Measurements from ENCODE around the gene OR2L5. TPM values are rescaled to one million over a fixed set of nuclear protein-coding genes. Genes with fewer than 3 reads are reported as not detected.

OR2L5 gene
- total and polyA plus RNA-seq, 4 donors = 0.09 TPM; not detected in 3

DNA sequence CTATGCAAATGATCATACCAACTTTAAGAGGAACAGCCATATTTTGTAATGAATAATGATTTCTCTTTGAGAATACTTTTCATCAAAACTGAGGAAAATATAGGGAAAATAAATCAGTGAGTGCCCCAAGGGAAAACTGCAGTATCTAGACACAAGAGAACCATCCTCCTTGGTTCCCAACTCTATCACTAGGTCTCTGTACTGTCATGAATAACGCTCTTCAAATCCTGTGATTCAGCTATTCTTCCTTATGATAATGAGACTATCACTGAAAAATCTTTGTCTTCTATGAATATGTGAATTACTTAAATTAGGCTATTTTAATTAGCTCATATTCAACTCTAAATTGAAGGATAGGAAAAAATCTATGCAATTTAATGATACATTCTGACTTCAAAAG lies 2.3 kb downstream of the OR2L5 start (continued):
- TF ChIP-seq GABPA (IDR thresholded peaks at IDR 0.05 in 1 of 2, conservative IDR thresholded peaks at IDR 0.05 in 1 of 2) = no peak

DNA sequence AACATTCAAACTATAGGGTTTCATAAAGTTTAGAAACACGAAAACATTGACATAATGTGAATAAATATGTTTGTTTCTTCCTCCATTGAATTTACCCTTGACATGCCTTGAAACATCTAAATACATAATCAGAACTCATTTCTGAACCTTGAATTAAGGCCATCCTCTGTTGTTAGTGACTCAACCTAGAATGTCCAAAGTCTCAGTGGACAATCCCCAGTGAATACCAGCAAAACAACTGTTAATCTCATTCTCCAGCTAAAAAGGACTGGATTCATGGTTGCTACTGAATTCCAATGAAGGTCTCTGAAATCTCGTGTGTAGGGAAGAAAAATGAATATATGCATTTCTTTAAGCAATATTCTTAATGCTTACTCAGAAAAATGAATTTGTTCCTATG lies 16.3 kb downstream of the OR2L5 start, which contains the start of gene OR2L2:
TSS of gene OR2L2 (plus strand) at position 301 of the 400 bp plus-strand sequence. CDS start 8,198 bp downstream, outside the sequence.
- WGBS = 17% methylated on average over 2 of the region's 2 CpGs
- no peak for TF ChIP-seq FOXA1 (IDR thresholded peaks at IDR 0.05)
- TF ChIP-seq, protein P1, sequence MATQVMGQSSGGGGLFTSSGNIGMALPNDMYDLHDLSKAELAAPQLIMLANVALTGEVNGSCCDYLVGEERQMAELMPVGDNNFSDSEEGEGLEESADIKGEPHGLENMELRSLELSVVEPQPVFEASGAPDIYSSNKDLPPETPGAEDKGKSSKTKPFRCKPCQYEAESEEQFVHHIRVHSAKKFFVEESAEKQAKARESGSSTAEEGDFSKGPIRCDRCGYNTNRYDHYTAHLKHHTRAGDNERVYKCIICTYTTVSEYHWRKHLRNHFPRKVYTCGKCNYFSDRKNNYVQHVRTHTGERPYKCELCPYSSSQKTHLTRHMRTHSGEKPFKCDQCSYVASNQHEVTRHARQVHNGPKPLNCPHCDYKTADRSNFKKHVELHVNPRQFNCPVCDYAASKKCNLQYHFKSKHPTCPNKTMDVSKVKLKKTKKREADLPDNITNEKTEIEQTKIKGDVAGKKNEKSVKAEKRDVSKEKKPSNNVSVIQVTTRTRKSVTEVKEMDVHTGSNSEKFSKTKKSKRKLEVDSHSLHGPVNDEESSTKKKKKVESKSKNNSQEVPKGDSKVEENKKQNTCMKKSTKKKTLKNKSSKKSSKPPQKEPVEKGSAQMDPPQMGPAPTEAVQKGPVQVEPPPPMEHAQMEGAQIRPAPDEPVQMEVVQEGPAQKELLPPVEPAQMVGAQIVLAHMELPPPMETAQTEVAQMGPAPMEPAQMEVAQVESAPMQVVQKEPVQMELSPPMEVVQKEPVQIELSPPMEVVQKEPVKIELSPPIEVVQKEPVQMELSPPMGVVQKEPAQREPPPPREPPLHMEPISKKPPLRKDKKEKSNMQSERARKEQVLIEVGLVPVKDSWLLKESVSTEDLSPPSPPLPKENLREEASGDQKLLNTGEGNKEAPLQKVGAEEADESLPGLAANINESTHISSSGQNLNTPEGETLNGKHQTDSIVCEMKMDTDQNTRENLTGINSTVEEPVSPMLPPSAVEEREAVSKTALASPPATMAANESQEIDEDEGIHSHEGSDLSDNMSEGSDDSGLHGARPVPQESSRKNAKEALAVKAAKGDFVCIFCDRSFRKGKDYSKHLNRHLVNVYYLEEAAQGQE (IDR thresholded peaks at IDR 0.05) = no peak

DNA sequence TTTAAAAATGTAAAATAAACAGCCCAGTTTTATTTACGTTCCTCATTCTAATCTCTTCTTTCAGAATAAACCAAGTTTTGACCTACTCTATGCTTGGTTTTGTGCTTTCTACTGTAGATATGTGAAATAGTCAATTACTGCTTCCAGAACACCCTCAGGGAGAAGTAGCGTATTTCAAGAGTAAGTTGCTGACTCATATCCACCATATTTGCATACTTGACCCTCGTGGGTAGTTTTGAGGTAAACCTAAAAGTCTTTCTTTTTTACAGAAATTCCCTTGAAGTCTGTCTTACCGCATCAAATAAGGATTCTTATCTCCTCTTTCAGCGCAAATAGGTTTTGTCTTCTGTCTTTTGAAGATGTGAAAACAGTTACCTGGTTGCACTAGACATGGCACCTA lies 31.7 kb downstream of the OR2L5 start:
- no peaks in the 10 kb centered on the region for H3K4me1 ChIP-seq (ENCODE audit: control insufficient read depth in 4 of 4, insufficient read depth in 4 of 4, low read length in 3 of 4)
- no peaks in the 10 kb centered on the region for H3K36me3 ChIP-seq (ENCODE audit: control insufficient read depth in 4 of 4, insufficient read depth in 3 of 4, low read depth in 1 of 4, low read length in 3 of 4)
- no peak for DNase-seq (ENCODE audit: low spot score)
- no peak overlapping the region for H3K9ac ChIP-seq (ENCODE audit: low read depth in 1 of 2, low read length in 2 of 2)
- 67% methylated on average over 5 of the region's 5 CpGs for WGBS
- TF ChIP-seq YY1 (IDR thresholded peaks at IDR 0.05) = no peak
- TF ChIP-seq GABPA (IDR thresholded peaks at IDR 0.05 in 1 of 2, conservative IDR thresholded peaks at IDR 0.05 in 1 of 2) = no peak
- no peak for TF ChIP-seq RAD21 (IDR thresholded peaks at IDR 0.05)
- TF ChIP-seq, protein P1 (IDR thresholded peaks at IDR 0.05) = no peak
- TF ChIP-seq EGR1 (IDR thresholded peaks at IDR 0.05; ENCODE audit: low read depth in 2 of 2) = no peak
- TF ChIP-seq, protein P2, sequence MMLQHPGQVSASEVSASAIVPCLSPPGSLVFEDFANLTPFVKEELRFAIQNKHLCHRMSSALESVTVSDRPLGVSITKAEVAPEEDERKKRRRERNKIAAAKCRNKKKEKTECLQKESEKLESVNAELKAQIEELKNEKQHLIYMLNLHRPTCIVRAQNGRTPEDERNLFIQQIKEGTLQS (IDR thresholded peaks at IDR 0.05) = no peak
- no peak for TF ChIP-seq HNF4A (conservative IDR thresholded peaks at IDR 0.05)
- TF ChIP-seq, protein P3, sequence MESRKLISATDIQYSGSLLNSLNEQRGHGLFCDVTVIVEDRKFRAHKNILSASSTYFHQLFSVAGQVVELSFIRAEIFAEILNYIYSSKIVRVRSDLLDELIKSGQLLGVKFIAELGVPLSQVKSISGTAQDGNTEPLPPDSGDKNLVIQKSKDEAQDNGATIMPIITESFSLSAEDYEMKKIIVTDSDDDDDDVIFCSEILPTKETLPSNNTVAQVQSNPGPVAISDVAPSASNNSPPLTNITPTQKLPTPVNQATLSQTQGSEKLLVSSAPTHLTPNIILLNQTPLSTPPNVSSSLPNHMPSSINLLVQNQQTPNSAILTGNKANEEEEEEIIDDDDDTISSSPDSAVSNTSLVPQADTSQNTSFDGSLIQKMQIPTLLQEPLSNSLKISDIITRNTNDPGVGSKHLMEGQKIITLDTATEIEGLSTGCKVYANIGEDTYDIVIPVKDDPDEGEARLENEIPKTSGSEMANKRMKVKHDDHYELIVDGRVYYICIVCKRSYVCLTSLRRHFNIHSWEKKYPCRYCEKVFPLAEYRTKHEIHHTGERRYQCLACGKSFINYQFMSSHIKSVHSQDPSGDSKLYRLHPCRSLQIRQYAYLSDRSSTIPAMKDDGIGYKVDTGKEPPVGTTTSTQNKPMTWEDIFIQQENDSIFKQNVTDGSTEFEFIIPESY (IDR thresholded peaks at IDR 0.05) = no peak
- TF ChIP-seq, protein P4, sequence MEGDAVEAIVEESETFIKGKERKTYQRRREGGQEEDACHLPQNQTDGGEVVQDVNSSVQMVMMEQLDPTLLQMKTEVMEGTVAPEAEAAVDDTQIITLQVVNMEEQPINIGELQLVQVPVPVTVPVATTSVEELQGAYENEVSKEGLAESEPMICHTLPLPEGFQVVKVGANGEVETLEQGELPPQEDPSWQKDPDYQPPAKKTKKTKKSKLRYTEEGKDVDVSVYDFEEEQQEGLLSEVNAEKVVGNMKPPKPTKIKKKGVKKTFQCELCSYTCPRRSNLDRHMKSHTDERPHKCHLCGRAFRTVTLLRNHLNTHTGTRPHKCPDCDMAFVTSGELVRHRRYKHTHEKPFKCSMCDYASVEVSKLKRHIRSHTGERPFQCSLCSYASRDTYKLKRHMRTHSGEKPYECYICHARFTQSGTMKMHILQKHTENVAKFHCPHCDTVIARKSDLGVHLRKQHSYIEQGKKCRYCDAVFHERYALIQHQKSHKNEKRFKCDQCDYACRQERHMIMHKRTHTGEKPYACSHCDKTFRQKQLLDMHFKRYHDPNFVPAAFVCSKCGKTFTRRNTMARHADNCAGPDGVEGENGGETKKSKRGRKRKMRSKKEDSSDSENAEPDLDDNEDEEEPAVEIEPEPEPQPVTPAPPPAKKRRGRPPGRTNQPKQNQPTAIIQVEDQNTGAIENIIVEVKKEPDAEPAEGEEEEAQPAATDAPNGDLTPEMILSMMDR (IDR thresholded peaks at IDR 0.05; ENCODE audit: low read depth, low read length, missing input control) = no peak
- TF ChIP-seq RXRA (IDR thresholded peaks at IDR 0.05) = no peak
- TF ChIP-seq NR2F2 (IDR thresholded peaks at IDR 0.05) = no peak
- no peak for TF ChIP-seq FOXA1 (IDR thresholded peaks at IDR 0.05)
- TF ChIP-seq, protein P5, sequence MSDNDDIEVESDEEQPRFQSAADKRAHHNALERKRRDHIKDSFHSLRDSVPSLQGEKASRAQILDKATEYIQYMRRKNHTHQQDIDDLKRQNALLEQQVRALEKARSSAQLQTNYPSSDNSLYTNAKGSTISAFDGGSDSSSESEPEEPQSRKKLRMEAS (IDR thresholded peaks at IDR 0.05) = no peak
- H3K9me3 ChIP-seq (ENCODE audit: control insufficient read depth in 4 of 4, low read length in 3 of 4) = no peaks in the 10 kb centered on the region
- H3K27ac ChIP-seq (ENCODE audit: low read depth in 1 of 2, low read length in 2 of 2) = no peak overlapping the region
- H3K27me3 ChIP-seq (ENCODE audit: control insufficient read depth in 4 of 4, insufficient read depth in 4 of 4, low read length in 3 of 4) = no peaks in the 10 kb centered on the region
- no peak overlapping the region for H3K4me3 ChIP-seq (ENCODE audit: low read depth in 1 of 3, low read length in 3 of 3)

More for the DNA sequence above, 16.3 kb downstream of the OR2L5 start, which contains the start of gene OR2L2:
- Histone ChIP-seq H3K36me3 (ENCODE audit: control insufficient read depth in 4 of 4, insufficient read depth in 3 of 4, low read depth in 1 of 4, low read length in 3 of 4) (no peaks in the 10 kb centered on the region), H3K4me3 (ENCODE audit: low read depth in 1 of 3, low read length in 3 of 3) (no peak within 1 kb of the TSS), H3K4me1 (ENCODE audit: control insufficient read depth in 4 of 4, insufficient read depth in 4 of 4, low read length in 3 of 4) (no peaks in the 10 kb centered on the region), H3K9ac (ENCODE audit: low read depth in 1 of 2, low read length in 2 of 2) (no peak within 1 kb of the TSS), H3K9me3 (ENCODE audit: control insufficient read depth in 4 of 4, low read length in 3 of 4) (peaks cover 0 to 3% (median 2%) of the 10 kb centered on the region in 4 donors), H3K27ac (ENCODE audit: low read depth in 1 of 2, low read length in 2 of 2) (no peak within 1 kb of the TSS), H3K27me3 (ENCODE audit: control insufficient read depth in 4 of 4, insufficient read depth in 4 of 4, low read length in 3 of 4) (no peaks in the 10 kb centered on the region)
- DNase-seq (ENCODE audit: low spot score) = no peak

Data from liver (tissue), 9 donors.